H7 (cell line): ENCODE results near the gene GASK1A. TPM values are rescaled to one million over a fixed set of nuclear protein-coding genes. Genes with fewer than 3 reads are reported as not detected.
"Not testable (repeated sequence)": the region's sequence is repeated elsewhere in the genome, so short reads cannot be mapped to it uniquely, and the experiment has no call there.

Experiments used
- DNase-seq: peaks from one replicate; pipeline ENCODE4 v3.0.0; 2012
- H3K27me3 ChIP-seq: 2 replicates; pipeline ENCODE4 v1.6.0; 2011; ENCODE audit warnings: mild to moderate bottlenecking, low read length; ENCODE audit not compliant: control insufficient read depth, insufficient read depth
- H3K36me3 ChIP-seq: replicated peaks from 2 replicates; pipeline ENCODE4 v1.5.1; 2011; ENCODE audit warnings: low read length; ENCODE audit not compliant: control insufficient read depth, insufficient read depth
- H3K4me3 ChIP-seq: 2 replicates; pipeline ENCODE4 v1.5.1; 2011; ENCODE audit warnings: low read depth, mild to moderate bottlenecking, control low read depth, low read length, moderate library complexity; ENCODE audit not compliant: insufficient read depth
- total RNA-seq: library from RNA; depleted of rRNA; stranded (reverse); fragments of >200 nt; shearing (Covaris generic); gene quantifications from 2 replicates; pipeline ENCODE4 v1.2.3, GENCODE V29; 2014

GASK1A gene
- total RNA-seq, 1 experiment from 2014 or later = 4.5 TPM

GRCh38 chr3:43070670-43071069, 91.6 kb downstream of the GASK1A start:
- DNase-seq, H3K27me3 ChIP-seq, H3K36me3 ChIP-seq, H3K4me3 ChIP-seq: not testable (repeated sequence)

- Histone ChIP-seq H3K27me3 (no peaks in the 10 kb centered on the region), H3K36me3 (no peaks in the 10 kb centered on the region), H3K4me3 (no peak overlapping the region)
- DNase-seq = peak; percentile 82
These were observed 92.3 kb downstream of the GASK1A start for GRCh38 chr3:43071313-43071893.

- no peaks in the 10 kb centered on the region for H3K27me3 ChIP-seq
These were observed 93.2 kb downstream of the GASK1A start for GRCh38 chr3:43072361-43072760.

GRCh38 chr3:43073116-43073835, 94.2 kb downstream of the GASK1A start:
- no peak for DNase-seq
- Histone ChIP-seq H3K27me3 (no peaks in the 10 kb centered on the region), H3K36me3 (no peaks in the 10 kb centered on the region), H3K4me3 (no peak overlapping the region)

More at GRCh38 chr3:43072361-43072760, 93.2 kb downstream of the GASK1A start:
- H3K4me3 ChIP-seq = no peak overlapping the region
- no peak for DNase-seq
- no peaks in the 10 kb centered on the region for H3K36me3 ChIP-seq

GRCh38 chr3:43073836-43074220, 94.7 kb downstream of the GASK1A start:
- no peaks in the 10 kb centered on the region for H3K27me3 ChIP-seq
- DNase-seq = no peak
- H3K4me3 ChIP-seq = no peak overlapping the region
- H3K36me3 ChIP-seq = no peaks in the 10 kb centered on the region

GRCh38 chr3:43074482-43074881, 95.4 kb downstream of the GASK1A start:
- Histone ChIP-seq H3K4me3 (no peak overlapping the region), H3K27me3 (no peaks in the 10 kb centered on the region), H3K36me3 (no peaks in the 10 kb centered on the region; the same call in 1 of the 2 replicates)
- DNase-seq = no peak

GRCh38 chr3:43074901-43075689, 96.0 kb downstream of the GASK1A start:
- Histone ChIP-seq H3K27me3 (no peaks in the 10 kb centered on the region), H3K36me3 (peaks cover under 1% of the 10 kb centered on the region; the same call in 1 of the 2 replicates), H3K4me3 (no peak overlapping the region)
- DNase-seq = no peak

- H3K36me3 ChIP-seq = peaks cover 6% of the 10 kb centered on the region
- no peak for DNase-seq
- no peak overlapping the region for H3K4me3 ChIP-seq
- no peaks in the 10 kb centered on the region for H3K27me3 ChIP-seq
These were observed 97.0 kb downstream of the GASK1A start for GRCh38 chr3:43075904-43076661.

GRCh38 chr3:43076857-43077256, 97.7 kb downstream of the GASK1A start:
- Histone ChIP-seq H3K27me3 (no peaks in the 10 kb centered on the region), H3K36me3 (peaks cover 6% of the 10 kb centered on the region), H3K4me3 (no peak overlapping the region)
- no peak for DNase-seq

- Histone ChIP-seq H3K27me3 (no peaks in the 10 kb centered on the region), H3K4me3 (no peak overlapping the region), H3K36me3 (peaks cover 6% of the 10 kb centered on the region)
- DNase-seq = no peak
These were observed 98.2 kb downstream of the GASK1A start for GRCh38 chr3:43077261-43077660.

- no peaks in the 10 kb centered on the region for H3K27me3 ChIP-seq
- H3K4me3 ChIP-seq = no peak overlapping the region
- DNase-seq = no peak
- peaks cover 6% of the 10 kb centered on the region for H3K36me3 ChIP-seq
These were observed 98.6 kb downstream of the GASK1A start for GRCh38 chr3:43077707-43078106.

GRCh38 chr3:43079536-43080332, 100.6 kb downstream of the GASK1A start:
- H3K36me3 ChIP-seq = peaks cover 6% of the 10 kb centered on the region
- no peaks in the 10 kb centered on the region for H3K27me3 ChIP-seq
- no peak overlapping the region for H3K4me3 ChIP-seq
- DNase-seq = no peak

- Histone ChIP-seq H3K4me3 (no peak overlapping the region), H3K27me3 (no peaks in the 10 kb centered on the region), H3K36me3 (peaks cover 6% of the 10 kb centered on the region)
- DNase-seq = no peak
These were observed 101.8 kb downstream of the GASK1A start for GRCh38 chr3:43080726-43081568.
